Chondrocyte (in vitro differentiated cells): Measurements from ENCODE around the gene NRK. TPM values are rescaled to one million over a fixed set of nuclear protein-coding genes. Genes with fewer than 3 reads are reported as not detected.
"Not testable (repeated sequence)": the region's sequence is repeated elsewhere in the genome, so short reads cannot be mapped to it uniquely, and the experiment has no call there.

Source experiments
- DNase-seq: peaks from one replicate; pipeline ENCODE4 v3.0.0; 2021; ENCODE audit warnings: mixed read lengths, low spot score
- H3K27ac Mint-ChIP-seq: one replicate; pipeline ENCODE4 v1.8.0; 2021; ENCODE audit warnings: mild to moderate bottlenecking, moderate library complexity, mixed read lengths; ENCODE audit not compliant: unreplicated experiment
- H3K27me3 Mint-ChIP-seq: 2 replicates; pipeline ENCODE4 v1.8.0; 2021; ENCODE audit warnings: low read depth, mixed read lengths
- H3K36me3 Mint-ChIP-seq: 2 replicates; pipeline ENCODE4 v1.8.0; 2021; ENCODE audit warnings: low read depth, mixed read lengths
- H3K4me1 Mint-ChIP-seq: 2 replicates; pipeline ENCODE4 v1.8.0; 2021; ENCODE audit warnings: low read depth, mild to moderate bottlenecking, mixed read lengths
- H3K4me3 Mint-ChIP-seq: one replicate; pipeline ENCODE4 v1.8.0; 2021; ENCODE audit warnings: mild to moderate bottlenecking, moderate library complexity, mixed read lengths; ENCODE audit not compliant: unreplicated experiment
- H3K9me3 Mint-ChIP-seq: 2 replicates; pipeline ENCODE4 v1.8.0; 2021; ENCODE audit warnings: low read depth, mixed read lengths
- CTCF ChIP-seq: fragments of 200-600 bp; sonication (generic); IDR thresholded peaks from 2 replicates; pipeline ENCODE4 v1.5.0; 2021; ENCODE audit warnings: antibody characterized with exemption, mild to moderate bottlenecking, moderate library complexity
- long read RNA-seq: library from polyadenylated mRNA; stranded (forward); transcript quantifications from one replicate; pipeline ENCODE4 v2.0.0, GENCODE V29; 2021
- total RNA-seq: library from RNA; stranded (reverse); gene quantifications from 3 replicates; pipeline ENCODE4 v1.2.1, GENCODE V29; 2021

NRK gene
- total RNA-seq = 12.7 to 30.6 TPM (median 13.1 TPM) in 3 replicates
- long read RNA-seq, partial matches to known transcripts = 0 of 4 reads
- long read RNA-seq, other reads (novel, unspliced or antisense) = 4 of 4 reads

GRCh38 chrX:105822138-105823091 lies at the start of gene NRK:
TSS of gene NRK (plus strand) at chrX:105822539. CDS start at chrX:105822846, 307 bp downstream.
- peak; percentile 81 for DNase-seq
- H3K27ac Mint-ChIP-seq = peak within 1 kb of the TSS; percentile 79
- H3K27me3 Mint-ChIP-seq = no peaks in the 10 kb centered on the region
- H3K9me3 Mint-ChIP-seq = peaks cover 3% of the 10 kb centered on the region
- H3K4me3 Mint-ChIP-seq = peak within 1 kb of the TSS; percentile 78
- H3K4me1 Mint-ChIP-seq = peaks cover 16% of the 10 kb centered on the region
- peak; percentile 70 for TF ChIP-seq CTCF
- no peaks in the 10 kb centered on the region for H3K36me3 Mint-ChIP-seq

- no peak for DNase-seq
- Mint-ChIP-seq H3K27me3 (no peaks in the 10 kb centered on the region), H3K4me1 (peaks cover 22% of the 10 kb centered on the region), H3K9me3 (peaks cover 5% of the 10 kb centered on the region), H3K36me3 (no peaks in the 10 kb centered on the region), H3K4me3 (no peak overlapping the region), H3K27ac (no peak overlapping the region)
- TF ChIP-seq CTCF = no peak
Observed at GRCh38 chrX:105773801-105774200, 48.5 kb upstream of the NRK start.

- TF ChIP-seq CTCF = no peak
- H3K27me3 Mint-ChIP-seq = no peaks in the 10 kb centered on the region
- DNase-seq = no peak
- H3K27ac Mint-ChIP-seq = no peak overlapping the region
- H3K4me3 Mint-ChIP-seq = no peak overlapping the region
- no peaks in the 10 kb centered on the region for H3K36me3 Mint-ChIP-seq
- no peaks in the 10 kb centered on the region for H3K9me3 Mint-ChIP-seq
- peaks cover 27% of the 10 kb centered on the region for H3K4me1 Mint-ChIP-seq
Observed at GRCh38 chrX:105775679-105776078, 46.7 kb upstream of the NRK start.

- DNase-seq = no peak
- no peak for TF ChIP-seq CTCF
- no peaks in the 10 kb centered on the region for H3K36me3 Mint-ChIP-seq
- H3K9me3 Mint-ChIP-seq = peaks cover 4% of the 10 kb centered on the region
- H3K4me1 Mint-ChIP-seq = peaks cover 22% of the 10 kb centered on the region
- no peaks in the 10 kb centered on the region for H3K27me3 Mint-ChIP-seq
- no peak overlapping the region for H3K27ac Mint-ChIP-seq
- H3K4me3 Mint-ChIP-seq = no peak overlapping the region
Observed at GRCh38 chrX:105781804-105782203, 40.5 kb upstream of the NRK start.

GRCh38 chrX:105796877-105797276 lies 25.5 kb upstream of the NRK start:
- peak overlapping the region; percentile 68 for H3K4me3 Mint-ChIP-seq
- DNase-seq = peak; percentile 38
- not testable (repeated sequence) for H3K9me3 Mint-ChIP-seq, H3K27me3 Mint-ChIP-seq, H3K4me1 Mint-ChIP-seq, H3K36me3 Mint-ChIP-seq
- H3K27ac Mint-ChIP-seq = peak overlapping the region; percentile 45
